LNCaP clone FGC (cell line): Measurements from ENCODE around the gene AGR2.

Experiments used
- DNase-seq: peaks from one replicate; pipeline ENCODE4 v3.0.0-alpha.2; 2011; ENCODE audit warnings: low read depth
- H3K4me3 ChIP-seq: 2 replicates; pipeline ENCODE4 v1.5.1; 2011; ENCODE audit warnings: mild to moderate bottlenecking, low read depth, low read length, control low read depth
- TF ChIP-seq, protein P1 (sequence below): IDR thresholded peaks from 2 replicates; pipeline ENCODE4 v1.5.1; 2012; ENCODE audit warnings: mild to moderate bottlenecking; ENCODE audit not compliant: control insufficient read depth, insufficient read depth; ENCODE audit errors: extremely low read depth

The AGR2 gene

DNA sequence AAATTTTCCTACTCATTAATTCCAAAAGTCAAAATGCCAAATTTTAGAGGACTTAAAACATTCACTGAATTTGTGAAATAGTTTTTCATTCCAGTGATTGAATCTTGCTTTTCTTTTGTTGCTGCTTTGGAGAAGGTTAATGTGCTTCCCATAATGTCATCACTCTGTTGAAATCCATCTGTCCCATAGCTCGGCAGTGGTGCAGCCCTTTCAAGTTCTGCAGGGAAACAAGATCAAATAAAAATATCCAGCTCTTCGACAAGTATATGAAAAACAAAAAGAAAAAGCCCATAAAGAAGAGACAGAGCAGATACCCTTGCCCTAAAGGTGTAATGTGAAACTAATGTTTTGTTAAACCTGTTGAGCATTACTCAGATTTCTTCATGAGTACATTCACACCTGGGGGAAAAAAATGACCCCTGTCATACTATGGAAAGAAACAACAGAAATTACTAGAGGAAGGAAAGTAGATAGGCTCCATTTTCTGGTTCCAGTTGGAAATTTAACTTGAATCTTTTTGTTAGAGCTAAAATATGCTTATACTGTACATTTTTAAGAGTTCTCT lies 41.9 kb upstream of the AGR2 start:
- no peak for DNase-seq
- TF ChIP-seq, protein P1, sequence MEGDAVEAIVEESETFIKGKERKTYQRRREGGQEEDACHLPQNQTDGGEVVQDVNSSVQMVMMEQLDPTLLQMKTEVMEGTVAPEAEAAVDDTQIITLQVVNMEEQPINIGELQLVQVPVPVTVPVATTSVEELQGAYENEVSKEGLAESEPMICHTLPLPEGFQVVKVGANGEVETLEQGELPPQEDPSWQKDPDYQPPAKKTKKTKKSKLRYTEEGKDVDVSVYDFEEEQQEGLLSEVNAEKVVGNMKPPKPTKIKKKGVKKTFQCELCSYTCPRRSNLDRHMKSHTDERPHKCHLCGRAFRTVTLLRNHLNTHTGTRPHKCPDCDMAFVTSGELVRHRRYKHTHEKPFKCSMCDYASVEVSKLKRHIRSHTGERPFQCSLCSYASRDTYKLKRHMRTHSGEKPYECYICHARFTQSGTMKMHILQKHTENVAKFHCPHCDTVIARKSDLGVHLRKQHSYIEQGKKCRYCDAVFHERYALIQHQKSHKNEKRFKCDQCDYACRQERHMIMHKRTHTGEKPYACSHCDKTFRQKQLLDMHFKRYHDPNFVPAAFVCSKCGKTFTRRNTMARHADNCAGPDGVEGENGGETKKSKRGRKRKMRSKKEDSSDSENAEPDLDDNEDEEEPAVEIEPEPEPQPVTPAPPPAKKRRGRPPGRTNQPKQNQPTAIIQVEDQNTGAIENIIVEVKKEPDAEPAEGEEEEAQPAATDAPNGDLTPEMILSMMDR, result no peak
- no peak overlapping the region for H3K4me3 ChIP-seq

DNA sequence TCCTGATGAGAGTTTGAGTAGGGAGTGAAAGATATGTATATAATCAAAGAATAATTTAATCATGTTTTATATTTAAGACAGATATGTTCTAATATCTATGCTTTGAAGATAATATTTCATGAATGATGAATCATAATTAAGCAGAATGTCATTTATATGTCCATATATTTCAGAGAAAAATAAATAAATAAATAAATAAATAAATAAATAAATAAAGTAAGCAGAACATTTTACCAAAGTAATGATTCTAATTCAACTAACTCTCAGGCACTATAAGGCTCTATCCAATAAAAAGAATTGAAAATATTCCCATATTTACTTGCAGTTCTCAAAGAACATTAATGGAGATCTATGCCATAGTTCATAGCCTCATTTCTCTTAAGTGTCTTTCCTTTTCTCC lies 40.9 kb upstream of the AGR2 start:
- TF ChIP-seq, protein P1, result no peak
- no peak for DNase-seq
- no peak overlapping the region for H3K4me3 ChIP-seq

DNA sequence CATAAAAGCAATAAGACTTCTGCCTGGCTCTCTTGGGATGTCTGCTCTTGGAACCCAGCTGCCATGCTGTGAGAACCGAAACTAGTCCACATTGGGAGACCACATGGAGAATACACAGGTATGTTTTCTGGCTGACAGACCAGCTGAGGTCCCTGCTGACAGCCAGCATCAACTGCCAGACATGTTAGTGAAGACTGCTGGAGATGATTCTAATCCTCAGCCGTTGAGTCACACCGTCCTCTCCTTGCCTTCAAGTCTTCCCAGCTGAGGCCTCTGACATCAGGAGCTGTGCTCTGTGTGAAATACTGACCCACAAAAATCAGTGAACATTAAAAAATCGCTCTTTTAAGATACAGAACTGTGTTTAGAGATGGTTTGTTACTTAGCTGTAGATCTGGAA lies 36.9 kb upstream of the AGR2 start:
- TF ChIP-seq, protein P1, result no peak
- DNase-seq, result no peak
- no peak overlapping the region for H3K4me3 ChIP-seq

DNA sequence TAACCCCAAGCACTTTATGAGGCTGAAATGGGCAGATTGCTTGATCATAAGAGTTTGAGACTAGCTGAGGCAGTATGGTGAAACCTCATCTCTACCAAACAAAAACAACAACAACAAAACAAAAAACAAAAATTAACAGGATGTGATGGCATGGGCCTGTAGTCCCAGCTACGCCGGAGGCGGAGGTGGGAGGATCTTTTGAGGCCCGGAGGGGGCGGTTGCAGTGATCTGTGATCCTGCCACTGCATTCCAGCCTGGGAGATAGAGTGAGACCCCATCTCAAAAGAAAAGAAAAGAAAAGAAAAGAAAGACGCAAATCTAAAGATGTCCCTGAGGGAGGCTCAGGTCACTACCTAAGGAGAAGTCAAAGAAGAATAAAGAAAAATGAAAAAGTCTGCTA lies 35.3 kb upstream of the AGR2 start:
- TF ChIP-seq, protein P1, result no peak
- no peak overlapping the region for H3K4me3 ChIP-seq
- DNase-seq, result no peak

DNA sequence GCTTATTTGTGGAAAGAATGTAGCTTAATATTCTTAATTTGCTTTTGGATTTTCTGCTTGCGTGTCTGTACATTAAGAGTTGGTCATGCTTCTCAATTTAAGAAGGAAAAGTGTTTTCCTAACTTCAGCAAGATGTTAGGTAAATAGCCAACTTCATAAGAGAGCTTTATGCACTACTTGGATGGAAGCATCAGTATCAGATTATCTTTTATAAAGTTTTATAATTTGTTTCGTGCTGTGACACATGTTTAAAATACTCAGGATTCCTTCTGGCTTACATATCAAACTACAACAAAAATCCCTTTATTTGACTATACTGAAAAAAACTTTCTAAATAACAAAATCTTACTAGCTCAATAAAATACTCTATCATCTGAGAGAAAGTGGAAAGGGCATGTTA lies 34.8 kb upstream of the AGR2 start:
- DNase-seq, result no peak
- TF ChIP-seq, protein P1, result no peak
- H3K4me3 ChIP-seq, result no peak overlapping the region

DNA sequence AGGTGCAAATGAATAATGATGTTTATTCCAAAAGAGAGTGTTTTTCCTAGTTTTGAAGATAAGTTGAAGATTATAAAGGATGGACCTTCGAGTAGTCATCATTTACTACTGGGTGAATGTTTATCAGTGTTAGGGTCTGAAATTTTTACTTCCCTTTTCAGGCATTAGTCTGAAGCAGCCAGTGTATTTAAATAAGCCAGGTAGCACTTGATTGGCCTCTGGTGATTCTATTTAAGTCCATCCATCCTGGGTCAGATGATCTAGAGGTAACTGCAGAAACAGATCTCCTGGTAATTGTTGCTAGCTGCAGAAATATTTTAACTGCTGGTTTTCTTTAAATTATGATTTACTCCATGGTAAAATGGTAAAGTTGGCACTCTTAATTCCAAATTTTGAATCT lies 34.1 kb upstream of the AGR2 start:
- DNase-seq, result no peak
- TF ChIP-seq, protein P1, result no peak
- H3K4me3 ChIP-seq, result no peak overlapping the region

DNA sequence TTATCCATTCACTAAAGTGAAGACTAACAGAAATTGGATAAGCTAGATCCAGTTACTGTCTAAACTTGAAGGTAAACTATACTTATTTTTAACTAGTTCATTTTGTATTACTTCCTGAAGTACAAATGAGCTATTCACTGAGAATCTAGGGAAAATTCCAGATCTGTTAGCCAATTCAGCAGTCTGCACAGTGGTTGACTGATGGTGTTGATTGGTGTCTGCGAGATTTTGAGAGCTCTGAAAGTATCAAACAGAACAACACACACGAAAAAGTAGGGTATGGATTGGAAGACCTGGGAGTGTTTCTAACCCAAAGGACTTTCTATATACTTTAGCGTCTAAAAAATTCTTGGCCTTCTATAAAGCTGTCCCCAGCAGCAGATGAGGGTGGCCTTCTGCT lies 33.6 kb upstream of the AGR2 start:
- DNase-seq, result no peak
- TF ChIP-seq, protein P1, result no peak
- no peak overlapping the region for H3K4me3 ChIP-seq
